Ishikawa (cell line): ENCODE measurements around the gene KIRREL3.

ENCODE experiments used
- CEBPB ChIP-seq: IDR thresholded peaks from 2 replicates; pipeline ENCODE4 v1.6.1; 2012
- CREB1 ChIP-seq: IDR thresholded peaks from 2 replicates; pipeline ENCODE4 v1.6.1; 2012; ENCODE audit warnings: low read depth
- EGR1 ChIP-seq: IDR thresholded peaks from 2 replicates; pipeline ENCODE4 v1.6.1; 2012
- EP300 ChIP-seq: IDR thresholded peaks from 2 replicates; pipeline ENCODE4 v1.6.1; 2012; ENCODE audit warnings: borderline replicate concordance
- FOXM1 ChIP-seq: IDR thresholded peaks from 2 replicates; pipeline ENCODE4 v1.6.1; 2012; ENCODE audit warnings: low read depth, borderline replicate concordance
- NFIC ChIP-seq: IDR thresholded peaks from 2 replicates; pipeline ENCODE4 v1.6.1; 2012
- RAD21 ChIP-seq: IDR thresholded peaks from 2 replicates; pipeline ENCODE4 v1.6.1; 2012; ENCODE audit warnings: low read depth
- TAF1 ChIP-seq: IDR thresholded peaks from 2 replicates; pipeline ENCODE4 v1.6.1; 2012; ENCODE audit warnings: low read depth, mild to moderate bottlenecking
- TCF12 ChIP-seq: IDR thresholded peaks from 2 replicates; pipeline ENCODE4 v1.6.1; 2012; ENCODE audit warnings: low read depth
- TEAD4 ChIP-seq: IDR thresholded peaks from 2 replicates; pipeline ENCODE4 v1.6.1; 2012
- YY1 ChIP-seq: IDR thresholded peaks from 2 replicates; pipeline ENCODE4 v1.6.1; 2012; ENCODE audit warnings: low read depth
- ZBTB7A ChIP-seq: IDR thresholded peaks from 2 replicates; pipeline ENCODE4 v1.6.1; 2012; ENCODE audit warnings: low read depth
- TF ChIP-seq, protein P1 (sequence below): IDR thresholded peaks from 2 replicates; pipeline ENCODE4 v1.6.1; 2012; ENCODE audit warnings: low read depth, mild to moderate bottlenecking
- TF ChIP-seq, protein P2 (sequence below): IDR thresholded peaks from 2 replicates; pipeline ENCODE4 v1.6.1; 2012
- TF ChIP-seq, protein P3 (sequence below): IDR thresholded peaks from 2 replicates; pipeline ENCODE4 v1.6.1; 2012

KIRREL3 gene

DNA sequence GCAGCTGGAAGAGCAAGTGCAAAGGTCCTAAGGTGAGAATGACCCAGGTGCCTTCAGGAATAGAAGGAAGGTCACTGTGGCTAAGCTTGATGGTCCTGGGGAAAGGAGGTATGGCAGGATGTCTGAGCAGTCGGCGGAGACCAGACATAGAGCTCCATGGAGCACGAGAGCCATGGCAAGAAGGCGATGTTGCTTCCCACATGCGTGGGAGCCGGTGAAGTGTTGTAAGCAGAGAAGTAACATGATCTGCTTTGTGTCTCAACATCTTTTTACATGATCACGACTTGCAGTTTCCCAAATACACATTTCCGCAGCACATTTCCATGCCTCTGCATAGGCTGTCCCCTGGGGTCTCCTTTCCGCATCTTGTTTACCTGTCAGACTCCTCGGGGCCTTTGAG, 231.9 kb downstream of the KIRREL3 start:
- TF ChIP-seq RAD21 (no peak), TAF1 (no peak), TCF12 (no peak), CEBPB (no peak), YY1 (no peak), EP300 (no peak), NFIC (no peak), ZBTB7A (no peak), TEAD4 (no peak), CREB1 (no peak)
- TF ChIP-seq, protein P1, sequence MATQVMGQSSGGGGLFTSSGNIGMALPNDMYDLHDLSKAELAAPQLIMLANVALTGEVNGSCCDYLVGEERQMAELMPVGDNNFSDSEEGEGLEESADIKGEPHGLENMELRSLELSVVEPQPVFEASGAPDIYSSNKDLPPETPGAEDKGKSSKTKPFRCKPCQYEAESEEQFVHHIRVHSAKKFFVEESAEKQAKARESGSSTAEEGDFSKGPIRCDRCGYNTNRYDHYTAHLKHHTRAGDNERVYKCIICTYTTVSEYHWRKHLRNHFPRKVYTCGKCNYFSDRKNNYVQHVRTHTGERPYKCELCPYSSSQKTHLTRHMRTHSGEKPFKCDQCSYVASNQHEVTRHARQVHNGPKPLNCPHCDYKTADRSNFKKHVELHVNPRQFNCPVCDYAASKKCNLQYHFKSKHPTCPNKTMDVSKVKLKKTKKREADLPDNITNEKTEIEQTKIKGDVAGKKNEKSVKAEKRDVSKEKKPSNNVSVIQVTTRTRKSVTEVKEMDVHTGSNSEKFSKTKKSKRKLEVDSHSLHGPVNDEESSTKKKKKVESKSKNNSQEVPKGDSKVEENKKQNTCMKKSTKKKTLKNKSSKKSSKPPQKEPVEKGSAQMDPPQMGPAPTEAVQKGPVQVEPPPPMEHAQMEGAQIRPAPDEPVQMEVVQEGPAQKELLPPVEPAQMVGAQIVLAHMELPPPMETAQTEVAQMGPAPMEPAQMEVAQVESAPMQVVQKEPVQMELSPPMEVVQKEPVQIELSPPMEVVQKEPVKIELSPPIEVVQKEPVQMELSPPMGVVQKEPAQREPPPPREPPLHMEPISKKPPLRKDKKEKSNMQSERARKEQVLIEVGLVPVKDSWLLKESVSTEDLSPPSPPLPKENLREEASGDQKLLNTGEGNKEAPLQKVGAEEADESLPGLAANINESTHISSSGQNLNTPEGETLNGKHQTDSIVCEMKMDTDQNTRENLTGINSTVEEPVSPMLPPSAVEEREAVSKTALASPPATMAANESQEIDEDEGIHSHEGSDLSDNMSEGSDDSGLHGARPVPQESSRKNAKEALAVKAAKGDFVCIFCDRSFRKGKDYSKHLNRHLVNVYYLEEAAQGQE, result no peak
- TF ChIP-seq, protein P2, sequence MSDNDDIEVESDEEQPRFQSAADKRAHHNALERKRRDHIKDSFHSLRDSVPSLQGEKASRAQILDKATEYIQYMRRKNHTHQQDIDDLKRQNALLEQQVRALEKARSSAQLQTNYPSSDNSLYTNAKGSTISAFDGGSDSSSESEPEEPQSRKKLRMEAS, result no peak
- TF ChIP-seq, protein P3, sequence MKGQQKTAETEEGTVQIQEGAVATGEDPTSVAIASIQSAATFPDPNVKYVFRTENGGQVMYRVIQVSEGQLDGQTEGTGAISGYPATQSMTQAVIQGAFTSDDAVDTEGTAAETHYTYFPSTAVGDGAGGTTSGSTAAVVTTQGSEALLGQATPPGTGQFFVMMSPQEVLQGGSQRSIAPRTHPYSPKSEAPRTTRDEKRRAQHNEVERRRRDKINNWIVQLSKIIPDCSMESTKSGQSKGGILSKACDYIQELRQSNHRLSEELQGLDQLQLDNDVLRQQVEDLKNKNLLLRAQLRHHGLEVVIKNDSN, result no peak

DNA sequence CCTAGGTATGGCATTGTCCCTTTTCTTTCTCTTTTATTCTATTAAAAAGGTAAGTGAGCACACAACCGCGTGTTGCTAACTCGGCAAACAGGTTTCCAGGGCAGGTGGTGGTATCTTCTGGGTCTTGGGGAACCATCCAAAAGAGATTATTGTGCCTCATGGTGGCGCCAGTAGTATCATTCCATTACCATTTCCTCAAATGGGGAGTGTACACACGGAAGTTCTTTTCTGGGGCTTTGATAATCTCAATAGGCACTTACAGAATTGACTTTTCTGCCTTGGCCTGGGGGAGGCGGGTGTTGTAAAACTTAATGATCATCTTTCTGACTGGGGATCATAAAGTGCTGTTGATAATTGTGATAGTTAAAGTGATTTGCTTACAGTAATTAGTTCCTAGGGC, 234.1 kb downstream of the KIRREL3 start:
- TF ChIP-seq, protein P1, result no peak
- TF ChIP-seq CREB1 (no peak), YY1 (no peak), NFIC (no peak), TEAD4 (no peak), TAF1 (no peak), CEBPB (no peak), RAD21 (no peak), EGR1 (no peak), TCF12 (no peak), ZBTB7A (no peak), FOXM1 (no peak)
- TF ChIP-seq, protein P3, result no peak

DNA sequence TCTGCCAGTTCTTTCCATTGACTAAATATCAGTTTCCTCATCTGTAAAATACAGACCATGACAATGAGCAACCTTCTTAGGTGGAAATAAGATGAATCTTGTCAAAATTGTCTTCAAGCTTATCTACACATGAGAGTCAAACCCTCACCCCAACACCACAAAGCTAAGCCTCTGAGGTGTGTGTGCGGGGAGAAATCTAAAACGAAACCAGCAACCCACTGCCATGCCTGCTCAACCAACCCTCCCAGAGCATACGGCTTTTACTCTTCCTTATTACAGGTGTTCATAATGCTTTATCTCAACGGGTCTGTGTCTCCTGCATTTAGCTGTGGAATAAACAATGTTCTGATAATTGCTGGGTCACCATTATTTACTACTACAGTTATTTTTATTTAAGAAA, 235.4 kb downstream of the KIRREL3 start:
- TF ChIP-seq EGR1 (no peak), TEAD4 (no peak), TAF1 (no peak), FOXM1 (no peak)
- TF ChIP-seq, protein P3, result no peak

DNA sequence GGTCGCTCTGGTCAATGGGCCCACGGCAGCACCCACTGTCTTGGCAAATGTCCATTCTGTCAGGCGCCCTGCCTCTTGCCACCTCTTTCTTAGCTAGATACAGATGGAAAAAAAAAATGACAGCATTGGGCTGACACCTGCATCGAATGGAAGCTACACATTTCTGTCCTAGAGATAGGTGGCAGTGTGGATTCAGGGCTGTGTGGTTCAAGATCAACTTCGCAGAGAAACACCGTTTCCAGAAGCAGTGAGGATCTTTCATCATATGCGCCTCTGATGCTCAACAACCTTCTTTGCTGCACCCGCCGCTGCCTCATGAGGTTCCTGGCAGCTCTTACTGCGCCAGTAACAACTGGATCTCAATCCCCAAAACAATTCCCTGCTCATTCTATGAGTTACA, 236.3 kb downstream of the KIRREL3 start:
- no peak for TF ChIP-seq NFIC
- no peak for TF ChIP-seq ZBTB7A
- no peak for TF ChIP-seq RAD21
- no peak for TF ChIP-seq YY1
- no peak for TF ChIP-seq CEBPB
- no peak for TF ChIP-seq FOXM1
- TF ChIP-seq TEAD4, result no peak
- TF ChIP-seq TCF12, result no peak
- TF ChIP-seq, protein P3, result no peak
- TF ChIP-seq, protein P2, result no peak
- TF ChIP-seq CREB1, result no peak
- no peak for TF ChIP-seq TAF1
- TF ChIP-seq EP300, result no peak
- TF ChIP-seq, protein P1, result no peak
